Neural crest cell (in vitro differentiated cells): ENCODE data around the gene TIMM50. TPM values are rescaled to one million over a fixed set of nuclear protein-coding genes. Genes with fewer than 3 reads are reported as not detected.
A peak's percentile ranks its signal among the peaks of the same experiment; 100 is the strongest.
"Not testable (repeated sequence)": the region's sequence is repeated elsewhere in the genome, so short reads cannot be mapped to it uniquely, and the experiment has no call there.

Experiments used
- DNase-seq: peaks from one replicate; pipeline ENCODE4 v3.0.0; 2021; ENCODE audit warnings: low read depth, mixed read lengths, low spot score
- H3K27ac Mint-ChIP-seq: one replicate; pipeline ENCODE4 v1.8.0; 2021; ENCODE audit warnings: mild to moderate bottlenecking, mixed read lengths; ENCODE audit not compliant: unreplicated experiment
- H3K27me3 Mint-ChIP-seq: 2 replicates; pipeline ENCODE4 v1.8.0; 2021; ENCODE audit warnings: low read depth, mild to moderate bottlenecking, mixed read lengths
- H3K36me3 Mint-ChIP-seq: 2 replicates; pipeline ENCODE4 v1.8.0; 2021; ENCODE audit warnings: low read depth, mild to moderate bottlenecking, mixed read lengths
- H3K4me1 Mint-ChIP-seq: 2 replicates; pipeline ENCODE4 v1.8.0; 2021; ENCODE audit warnings: mixed read lengths
- H3K4me3 Mint-ChIP-seq: one replicate; pipeline ENCODE4 v1.8.0; 2021; ENCODE audit warnings: mild to moderate bottlenecking, mixed read lengths
- H3K9me3 Mint-ChIP-seq: 2 replicates; pipeline ENCODE4 v1.8.0; 2021; ENCODE audit warnings: mixed read lengths
- total RNA-seq: library from RNA; stranded (reverse); gene quantifications from 2 replicates; pipeline ENCODE4 v1.2.1, GENCODE V29; 2021
- TF ChIP-seq, protein P1 (sequence below): fragments of 200-600 bp; sonication (generic); conservative IDR thresholded peaks from 2 replicates; pipeline ENCODE4 v1.5.0; 2021; ENCODE audit warnings: antibody characterized with exemption, mild to moderate bottlenecking

TIMM50 gene
- total RNA-seq, 1 donor from 2014 or later, result 121 TPM

DNA sequence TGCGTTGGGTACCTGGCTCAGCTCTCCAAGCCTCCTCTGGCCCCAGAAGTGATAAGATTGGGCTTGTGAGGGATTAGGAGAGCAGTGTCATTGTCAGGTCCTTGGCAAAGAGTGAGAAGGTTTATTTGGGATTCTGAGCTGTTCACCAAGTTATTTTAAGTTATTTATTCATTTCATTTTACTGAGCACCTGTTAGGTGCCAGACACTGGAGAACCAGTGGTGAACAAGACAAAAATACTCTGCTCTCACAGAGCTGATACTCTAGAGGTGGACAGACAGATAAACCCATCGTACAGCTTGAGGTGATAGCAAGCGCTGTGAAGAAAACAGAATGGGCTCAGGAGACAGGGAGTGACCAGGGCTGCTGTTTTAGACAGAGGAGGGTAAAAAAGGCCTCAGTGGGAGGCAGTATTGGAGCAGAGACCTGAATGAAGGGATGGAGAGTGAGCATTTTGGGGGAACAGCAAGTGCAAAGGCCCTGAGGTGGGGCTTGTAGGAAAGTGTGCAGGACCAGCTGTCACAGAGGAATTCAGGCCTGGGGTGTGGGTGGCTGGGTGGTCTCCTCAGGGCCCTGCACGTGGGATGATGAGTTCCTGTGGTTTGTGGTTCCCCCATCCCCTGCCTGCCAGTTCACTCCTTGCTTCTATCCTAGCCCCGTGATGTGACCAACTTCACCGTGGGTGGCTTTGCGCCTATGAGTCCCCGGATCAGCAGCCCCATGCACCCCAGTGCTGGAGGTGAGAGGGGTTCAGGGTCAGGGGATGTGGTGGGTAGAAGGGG, 8.7 kb upstream of the TIMM50 start:
- Mint-ChIP-seq H3K4me1 (no peaks in the 10 kb centered on the region), H3K9me3 (no peaks in the 10 kb centered on the region), H3K27ac (no peak overlapping the region), H3K4me3 (no peak overlapping the region), H3K36me3 (peaks cover 16% of the 10 kb centered on the region), H3K27me3 (no peaks in the 10 kb centered on the region)
- no peak for DNase-seq
- TF ChIP-seq, protein P1, sequence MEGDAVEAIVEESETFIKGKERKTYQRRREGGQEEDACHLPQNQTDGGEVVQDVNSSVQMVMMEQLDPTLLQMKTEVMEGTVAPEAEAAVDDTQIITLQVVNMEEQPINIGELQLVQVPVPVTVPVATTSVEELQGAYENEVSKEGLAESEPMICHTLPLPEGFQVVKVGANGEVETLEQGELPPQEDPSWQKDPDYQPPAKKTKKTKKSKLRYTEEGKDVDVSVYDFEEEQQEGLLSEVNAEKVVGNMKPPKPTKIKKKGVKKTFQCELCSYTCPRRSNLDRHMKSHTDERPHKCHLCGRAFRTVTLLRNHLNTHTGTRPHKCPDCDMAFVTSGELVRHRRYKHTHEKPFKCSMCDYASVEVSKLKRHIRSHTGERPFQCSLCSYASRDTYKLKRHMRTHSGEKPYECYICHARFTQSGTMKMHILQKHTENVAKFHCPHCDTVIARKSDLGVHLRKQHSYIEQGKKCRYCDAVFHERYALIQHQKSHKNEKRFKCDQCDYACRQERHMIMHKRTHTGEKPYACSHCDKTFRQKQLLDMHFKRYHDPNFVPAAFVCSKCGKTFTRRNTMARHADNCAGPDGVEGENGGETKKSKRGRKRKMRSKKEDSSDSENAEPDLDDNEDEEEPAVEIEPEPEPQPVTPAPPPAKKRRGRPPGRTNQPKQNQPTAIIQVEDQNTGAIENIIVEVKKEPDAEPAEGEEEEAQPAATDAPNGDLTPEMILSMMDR, result no peak

DNA sequence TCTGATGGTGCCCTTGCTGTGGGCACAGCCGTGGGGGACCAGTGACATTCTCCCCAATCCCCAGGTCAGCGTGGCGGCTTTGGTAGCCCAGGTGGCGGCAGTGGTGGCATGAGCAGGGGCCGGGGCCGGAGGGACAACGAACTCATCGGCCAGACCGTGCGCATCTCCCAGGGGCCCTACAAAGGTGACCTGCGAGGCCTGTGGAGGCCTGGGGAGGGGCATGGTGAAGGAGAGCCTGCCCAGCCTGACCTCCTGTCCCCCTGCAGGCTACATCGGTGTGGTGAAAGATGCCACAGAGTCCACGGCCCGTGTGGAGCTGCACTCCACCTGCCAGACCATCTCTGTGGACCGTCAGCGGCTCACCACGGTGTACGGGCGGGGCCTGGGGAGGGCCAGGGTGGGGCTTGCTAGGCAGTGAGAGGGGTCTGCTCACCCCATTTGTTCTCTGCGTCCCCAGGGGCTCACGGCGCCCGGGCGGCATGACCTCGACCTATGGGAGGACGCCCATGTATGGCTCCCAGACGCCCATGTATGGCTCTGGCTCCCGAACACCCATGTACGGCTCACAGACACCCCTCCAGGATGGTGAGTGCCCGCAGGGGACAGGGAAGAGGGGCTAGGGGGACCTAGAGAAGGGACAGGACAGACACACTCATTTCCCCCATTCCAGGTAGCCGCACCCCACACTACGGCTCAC, 7.7 kb upstream of the TIMM50 start:
- no peak for DNase-seq
- Mint-ChIP-seq H3K4me3 (no peak overlapping the region), H3K36me3 (peaks cover 16% of the 10 kb centered on the region), H3K27me3 (no peaks in the 10 kb centered on the region), H3K27ac (no peak overlapping the region), H3K9me3 (no peaks in the 10 kb centered on the region), H3K4me1 (no peaks in the 10 kb centered on the region)
- TF ChIP-seq, protein P1, result no peak

- H3K4me3 Mint-ChIP-seq, result no peak overlapping the region
- H3K36me3 Mint-ChIP-seq, result peaks cover 16% of the 10 kb centered on the region
- no peaks in the 10 kb centered on the region for H3K27me3 Mint-ChIP-seq
- H3K27ac Mint-ChIP-seq, result no peak overlapping the region
- no peak for DNase-seq
- TF ChIP-seq, protein P1, result no peak
- H3K4me1 Mint-ChIP-seq, result no peaks in the 10 kb centered on the region
- H3K9me3 Mint-ChIP-seq, result no peaks in the 10 kb centered on the region
Measured at GRCh38 chr19:39473443-39473960, 7.1 kb upstream of the TIMM50 start.

DNA sequence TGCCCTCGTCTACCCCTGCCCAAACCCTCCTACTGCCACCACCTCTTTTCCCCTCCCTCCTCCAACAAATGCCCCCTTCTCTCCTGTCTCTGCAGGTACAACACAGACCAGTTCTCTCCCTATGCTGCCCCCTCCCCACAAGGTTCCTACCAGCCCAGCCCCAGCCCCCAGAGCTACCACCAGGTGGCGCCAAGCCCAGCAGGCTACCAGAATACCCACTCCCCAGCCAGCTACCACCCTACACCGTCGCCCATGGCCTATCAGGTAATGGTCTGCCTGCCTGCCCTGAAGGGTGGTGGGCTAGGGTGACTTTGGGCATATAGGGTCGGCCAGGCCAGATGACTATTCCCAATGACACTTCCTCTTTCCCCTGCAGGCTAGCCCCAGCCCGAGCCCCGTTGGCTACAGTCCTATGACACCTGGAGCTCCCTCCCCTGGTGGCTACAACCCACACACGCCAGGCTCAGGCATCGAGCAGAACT, 6.5 kb upstream of the TIMM50 start:
- H3K27ac Mint-ChIP-seq, result no peak overlapping the region
- peaks cover 16% of the 10 kb centered on the region for H3K36me3 Mint-ChIP-seq
- H3K4me3 Mint-ChIP-seq, result peak overlapping the region; percentile 56
- H3K4me1 Mint-ChIP-seq, result no peaks in the 10 kb centered on the region
- no peaks in the 10 kb centered on the region for H3K27me3 Mint-ChIP-seq
- H3K9me3 Mint-ChIP-seq, result no peaks in the 10 kb centered on the region
- peak; percentile 82 for DNase-seq
- TF ChIP-seq, protein P1, result peak; percentile 85

DNA sequence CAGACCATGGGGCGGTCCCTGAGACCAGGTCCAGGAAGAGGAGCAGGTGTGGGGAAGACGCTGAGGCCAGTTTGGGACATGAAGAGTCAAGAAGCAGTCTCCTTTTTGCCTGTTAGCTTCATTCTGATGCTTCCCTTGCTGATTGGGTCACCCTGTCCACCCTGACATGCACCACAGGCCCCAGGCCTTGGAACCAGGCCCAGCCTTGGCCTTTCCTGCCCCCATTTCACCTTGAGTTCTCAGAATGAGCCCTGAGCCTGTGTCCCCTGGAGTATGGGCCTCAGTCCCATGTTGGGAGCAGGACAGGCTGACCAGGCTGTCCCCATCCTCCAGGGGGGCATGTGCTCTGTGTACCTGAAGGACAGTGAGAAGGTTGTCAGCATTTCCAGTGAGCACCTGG, 4.9 kb upstream of the TIMM50 start:
- H3K27me3 Mint-ChIP-seq, result no peaks in the 10 kb centered on the region
- no peak overlapping the region for H3K4me3 Mint-ChIP-seq
- TF ChIP-seq, protein P1, result no peak
- H3K36me3 Mint-ChIP-seq, result peaks cover 13% of the 10 kb centered on the region
- H3K9me3 Mint-ChIP-seq, result no peaks in the 10 kb centered on the region
- no peak overlapping the region for H3K27ac Mint-ChIP-seq
- no peak for DNase-seq
- peaks cover 11% of the 10 kb centered on the region for H3K4me1 Mint-ChIP-seq

- Mint-ChIP-seq H3K4me1 (peaks cover 23% of the 10 kb centered on the region), H3K27ac (peak overlapping the region; percentile 94), H3K4me3 (peak overlapping the region; percentile 93)
- DNase-seq, H3K36me3 Mint-ChIP-seq, H3K9me3 Mint-ChIP-seq, H3K27me3 Mint-ChIP-seq: not testable (repeated sequence)
Measured at GRCh38 chr19:39479319-39479801, 1.3 kb upstream of the TIMM50 start.
